GM10266 (cell line): Measurements from ENCODE around the gene ACBD4.

Experiments used
- DNase-seq: peaks from one replicate; pipeline ENCODE4 v3.0.0; 2012; ENCODE audit errors: extremely low spot score
- CTCF ChIP-seq: IDR thresholded peaks from 2 replicates; pipeline ENCODE4 v1.5.1; 2012; ENCODE audit warnings: mild to moderate bottlenecking, low read depth; ENCODE audit not compliant: control insufficient read depth, insufficient read depth; ENCODE audit errors: missing control alignments

The ACBD4 gene

GRCh38 chr17:45115015-45115625 is 20.4 kb upstream of the ACBD4 start:
- no peak for TF ChIP-seq CTCF
- no peak for DNase-seq

- TF ChIP-seq CTCF = no peak
- no peak for DNase-seq
Observed at GRCh38 chr17:45115871-45116270, 19.6 kb upstream of the ACBD4 start.

GRCh38 chr17:45116434-45117016 is 19.0 kb upstream of the ACBD4 start:
- no peak for TF ChIP-seq CTCF
- DNase-seq = no peak

GRCh38 chr17:45117334-45117733 is 18.2 kb upstream of the ACBD4 start:
- TF ChIP-seq CTCF = no peak
- DNase-seq = no peak

- TF ChIP-seq CTCF = no peak
- no peak for DNase-seq
Observed at GRCh38 chr17:45117848-45118646, 17.4 kb upstream of the ACBD4 start.

GRCh38 chr17:45118691-45119090 is 16.8 kb upstream of the ACBD4 start:
- no peak for DNase-seq
- TF ChIP-seq CTCF = no peak

- TF ChIP-seq CTCF = no peak
- no peak for DNase-seq
Observed at GRCh38 chr17:45119964-45120363, 15.5 kb upstream of the ACBD4 start.
